HepG2 (cell line): ENCODE results near the gene SH2B2. TPM values are rescaled to one million over a fixed set of nuclear protein-coding genes. Genes with fewer than 3 reads are reported as not detected.
A peak's percentile ranks its signal among the peaks of the same experiment; 100 is the strongest.

Experiments
- AHDC1 ChIP-seq: sonication (generic); formaldehyde crosslinking; IDR thresholded peaks from 2 replicates; pipeline ENCODE4 v1.5.1; 2020; ENCODE audit warnings: mild to moderate bottlenecking, missing genetic modification reagents, borderline replicate concordance
- ARHGAP35 ChIP-seq: sonication (generic); formaldehyde crosslinking; IDR thresholded peaks from 2 replicates; pipeline ENCODE4 v1.9.0; 2022; ENCODE audit warnings: mild to moderate bottlenecking, inconsistent platforms, moderate library complexity, missing genetic modification reagents, borderline replicate concordance
- CEBPG ChIP-seq: IDR thresholded peaks from 2 replicates; pipeline ENCODE4 v1.6.1; 2016
- ELF3 ChIP-seq: IDR thresholded peaks from 2 replicates; pipeline ENCODE4 v1.6.1; 2016; ENCODE audit warnings: missing genetic modification reagents, missing compliant biosample characterization
- ERF ChIP-seq: IDR thresholded peaks from 2 replicates; pipeline ENCODE4 v1.6.1; 2018; ENCODE audit warnings: missing biosample characterization, missing genetic modification reagents
- FOSL1 ChIP-seq: sonication (generic); formaldehyde crosslinking; IDR thresholded peaks from 2 replicates; pipeline ENCODE4 v1.9.0; 2021; ENCODE audit warnings: missing genetic modification reagents, borderline replicate concordance
- HDAC1 ChIP-seq: sonication (generic); formaldehyde crosslinking; IDR thresholded peaks from 2 replicates; pipeline ENCODE4 v1.5.1; 2020; ENCODE audit warnings: mild to moderate bottlenecking, missing genetic modification reagents
- JUNB ChIP-seq: sonication (generic); formaldehyde crosslinking; IDR thresholded peaks from 2 replicates; pipeline ENCODE4 v1.8.0; 2022; ENCODE audit warnings: missing genetic modification reagents, mild to moderate bottlenecking, borderline replicate concordance
- PRDM4 ChIP-seq: sonication (generic); formaldehyde crosslinking; IDR thresholded peaks from 2 replicates; pipeline ENCODE4 v1.9.0; 2021; ENCODE audit warnings: missing genetic modification reagents, borderline replicate concordance
- TEAD3 ChIP-seq: optimal IDR thresholded peaks from 2 replicates; pipeline ENCODE3; 2016; ENCODE audit warnings: borderline replicate concordance
- ZBTB33 ChIP-seq: sonication (generic); formaldehyde crosslinking; IDR thresholded peaks from 2 replicates; pipeline ENCODE4 v1.4.0; 2020; ENCODE audit warnings: missing genetic modification reagents
- ZFP1 ChIP-seq: IDR thresholded peaks from 2 replicates; pipeline ENCODE4 v1.6.1; 2016
- ZNF276 ChIP-seq: sonication (generic); formaldehyde crosslinking; IDR thresholded peaks from 2 replicates; pipeline ENCODE4 v1.4.0; 2020; ENCODE audit warnings: mild to moderate bottlenecking, low read depth, missing genetic modification reagents
- ZNF800 ChIP-seq: sonication (generic); formaldehyde crosslinking; IDR thresholded peaks from 2 replicates; pipeline ENCODE4 v1.4.0; 2020; ENCODE audit warnings: missing genetic modification reagents
- polyA plus RNA-seq, 8 experiments: library from polyadenylated mRNA; depleted of rRNA in 3 of 8; stranded (reverse) in 7 of 8; unstranded in 1 of 8; fragments of >200 nt; fragmentation: Illumina TruSeq in 4 of 8; extraction: Trizol in 4 of 8; gene quantifications; 2 replicates each; pipeline versions ENCODE4 v1.2.1 to v1.2.3, GENCODE V29; 2011 to 2016; ENCODE audit warnings: low read depth in 4 of 8, missing spikeins in 1 of 8, mixed read lengths in 1 of 8; ENCODE audit not compliant: insufficient read depth in 1 of 8
- total RNA-seq, 5 experiments: library from RNA; depleted of rRNA; stranded (reverse); fragments of >200 nt; fragmentation: Illumina TruSeq; extraction: Trizol; gene quantifications; 2 replicates each; pipeline ENCODE4 v1.2.3, GENCODE V29; 2016; ENCODE audit warnings: low read depth in 1 of 5

The SH2B2 gene
- total and polyA plus RNA-seq, 2 of the 13 experiments (the other 11 are each of a cell fraction or from before 2014, with no cell fraction given), result 0.46 to 1.3 TPM

- TF ChIP-seq ZNF800 (CRISPR knock-in tag), result no peak
- peak; percentile 71; the same call in 1 of the 2 replicates for TF ChIP-seq AHDC1 (CRISPR knock-in tag)
- no peak for TF ChIP-seq ZNF276
- no peak for TF ChIP-seq PRDM4 (CRISPR knock-in tag)
- peak; percentile 9; the same call in 1 of the 2 replicates for TF ChIP-seq CEBPG (CRISPR knock-in tag)
- TF ChIP-seq FOSL1 (CRISPR knock-in tag), result no peak
- TF ChIP-seq JUNB (CRISPR knock-in tag), result no peak
- no peak for TF ChIP-seq ZFP1 (CRISPR knock-in tag)
- TF ChIP-seq TEAD3 (CRISPR knock-in tag), result peak; percentile 18
- 0 out of 2 replicates have a peak, but pooled peaks have one; percentile 7 for TF ChIP-seq ERF (CRISPR knock-in tag)
- TF ChIP-seq ARHGAP35 (CRISPR knock-in tag), result no peak
- TF ChIP-seq ELF3 (CRISPR knock-in tag), result 0 out of 2 replicates have a peak, but pooled peaks have one; percentile 36
- TF ChIP-seq ZBTB33 (CRISPR knock-in tag), result peak; percentile 7; the same call in 1 of the 2 replicates
- peak; percentile 72 for TF ChIP-seq HDAC1 (CRISPR knock-in tag)
These were observed 33.3 kb upstream of the SH2B2 start (continued) for GRCh38 chr7:102253066-102253972.
